ENCODE results near the gene JAKMIP1. TPM values are rescaled to one million over a fixed set of nuclear protein-coding genes. Genes with fewer than 3 reads are reported as not detected.

JAKMIP1 gene
- total and polyA plus RNA-seq, 2 experiments from 2014 or later, result not detected

GRCh38 chr4:6179362-6179761, 21.0 kb downstream of the JAKMIP1 start:
- H3F3A ChIP-seq (ENCODE audit: insufficient read depth), result no peaks in the 10 kb centered on the region
- no peaks in the 10 kb centered on the region for H3K4me1 ChIP-seq (ENCODE audit: insufficient read depth)
- no peak overlapping the region for H3K27ac ChIP-seq
- no peaks in the 10 kb centered on the region for H3K27me3 ChIP-seq (replicated peaks; ENCODE audit: insufficient read depth)
- no peaks in the 10 kb centered on the region for H4K20me1 ChIP-seq (ENCODE audit: insufficient read depth)
- in situ Hi-C loops (cut with MboI), result no loop called here
- no peaks in the 10 kb centered on the region for H3K9me2 ChIP-seq (ENCODE audit: insufficient read depth)
- no peak overlapping the region for H2AFZ ChIP-seq
- no peaks in the 10 kb centered on the region for H3K79me2 ChIP-seq (ENCODE audit: insufficient read depth)
- H3K9ac ChIP-seq, result no peak overlapping the region
- no peaks in the 10 kb centered on the region for H3K9me3 ChIP-seq (ENCODE audit: low read depth)
- H3K4me3 ChIP-seq, result no peak overlapping the region
- H3K36me3 ChIP-seq (ENCODE audit: low read depth), result no peaks in the 10 kb centered on the region
- H3K4me2 ChIP-seq (ENCODE audit: unreplicated experiment), result no peak overlapping the region
- WGBS, 2 experiments (ENCODE audit: low coverage in 1 of 2, low lambda C conversion rate in 2 of 2, missing lambda C conversion rate in 2 of 2), result 20 to 21% methylated on average over 1 of the region's 1 CpG
- no peak for DNase-seq
- TF ChIP-seq EZH2phosphoT487 (IDR thresholded peaks at IDR 0.05; ENCODE audit: insufficient read depth, low read depth) (no peak), EZH2 (IDR thresholded peaks at IDR 0.05; ENCODE audit: insufficient read depth, poor library complexity, severe bottlenecking) (no peak)

GRCh38 chr4:6178757-6179156, 21.6 kb downstream of the JAKMIP1 start:
- Histone ChIP-seq H3K9me3 (ENCODE audit: low read depth) (no peaks in the 10 kb centered on the region), H3K27me3 (replicated peaks; ENCODE audit: insufficient read depth) (no peaks in the 10 kb centered on the region), H3K9ac (no peak overlapping the region), H4K20me1 (ENCODE audit: insufficient read depth) (no peaks in the 10 kb centered on the region), H3F3A (ENCODE audit: insufficient read depth) (no peaks in the 10 kb centered on the region), H3K36me3 (ENCODE audit: low read depth) (no peaks in the 10 kb centered on the region), H3K4me3 (no peak overlapping the region), H2AFZ (no peak overlapping the region), H3K79me2 (ENCODE audit: insufficient read depth) (no peaks in the 10 kb centered on the region), H3K27ac (no peak overlapping the region), H3K9me2 (ENCODE audit: insufficient read depth) (no peaks in the 10 kb centered on the region), H3K4me2 (ENCODE audit: unreplicated experiment) (no peak overlapping the region), H3K4me1 (ENCODE audit: insufficient read depth) (no peaks in the 10 kb centered on the region)
- DNase-seq, result peak; percentile 22
- in situ Hi-C loops (cut with MboI), result no loop called here
- WGBS, 2 experiments (ENCODE audit: low coverage in 1 of 2, low lambda C conversion rate in 2 of 2, missing lambda C conversion rate in 2 of 2), result 7 to 14% methylated on average over 4 of the region's 4 CpGs
- no peak for TF ChIP-seq EZH2phosphoT487 (IDR thresholded peaks at IDR 0.05; ENCODE audit: insufficient read depth, low read depth)
- no peak for TF ChIP-seq EZH2 (IDR thresholded peaks at IDR 0.05; ENCODE audit: insufficient read depth, poor library complexity, severe bottlenecking)

DNA sequence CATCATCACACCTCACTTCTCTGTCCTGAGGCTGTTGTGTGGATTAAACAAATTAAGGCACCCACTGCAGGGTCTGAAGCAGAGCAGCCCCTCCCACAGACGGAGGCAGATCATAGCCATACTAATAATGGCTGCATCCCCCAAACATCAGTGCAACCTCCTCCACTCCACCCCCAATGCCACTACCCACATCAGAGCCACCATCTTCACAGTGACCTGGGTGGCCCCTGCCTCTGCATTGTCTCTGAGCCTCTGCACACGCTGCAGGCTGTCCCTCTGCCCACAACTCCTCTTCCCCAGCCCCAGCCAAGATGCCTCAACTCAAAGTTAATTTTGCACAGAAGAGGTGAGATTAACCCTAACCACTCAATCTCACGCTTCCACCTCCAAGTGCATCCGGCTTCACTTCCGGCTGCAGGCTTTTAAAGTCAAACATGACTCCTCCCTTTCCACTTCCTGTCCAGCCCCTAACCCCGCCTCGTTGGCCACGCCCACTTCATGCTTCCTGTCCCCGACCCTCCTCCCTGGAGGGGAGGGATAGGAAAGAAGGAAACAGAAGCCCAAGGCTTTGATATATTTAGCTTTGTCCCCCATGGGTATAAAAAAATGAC, 22.7 kb downstream of the JAKMIP1 start:
- H2AFZ ChIP-seq, result no peak overlapping the region
- WGBS, 2 experiments (ENCODE audit: low coverage in 1 of 2, low lambda C conversion rate in 2 of 2, missing lambda C conversion rate in 2 of 2), result 20 to 27% methylated on average over 8 to 9 of the region's 9 CpGs
- H3K27ac ChIP-seq, result no peak overlapping the region
- H3K27me3 ChIP-seq (replicated peaks; ENCODE audit: insufficient read depth), result no peaks in the 10 kb centered on the region
- H3K4me2 ChIP-seq (ENCODE audit: unreplicated experiment), result no peak overlapping the region
- H3K79me2 ChIP-seq (ENCODE audit: insufficient read depth), result no peaks in the 10 kb centered on the region
- in situ Hi-C loops (cut with MboI), result no loop called here
- no peak overlapping the region for H3K9ac ChIP-seq
- H3K4me3 ChIP-seq, result no peak overlapping the region
- TF ChIP-seq EZH2 (IDR thresholded peaks at IDR 0.05; ENCODE audit: insufficient read depth, poor library complexity, severe bottlenecking) (no peak), EZH2phosphoT487 (IDR thresholded peaks at IDR 0.05; ENCODE audit: insufficient read depth, low read depth) (no peak)
- no peaks in the 10 kb centered on the region for H3K9me3 ChIP-seq (ENCODE audit: low read depth)
- H3K4me1 ChIP-seq (ENCODE audit: insufficient read depth), result no peaks in the 10 kb centered on the region
- no peaks in the 10 kb centered on the region for H3K9me2 ChIP-seq (ENCODE audit: insufficient read depth)
- no peaks in the 10 kb centered on the region for H4K20me1 ChIP-seq (ENCODE audit: insufficient read depth)
- no peaks in the 10 kb centered on the region for H3F3A ChIP-seq (ENCODE audit: insufficient read depth)
- no peaks in the 10 kb centered on the region for H3K36me3 ChIP-seq (ENCODE audit: low read depth)
- no peak for DNase-seq

DNA sequence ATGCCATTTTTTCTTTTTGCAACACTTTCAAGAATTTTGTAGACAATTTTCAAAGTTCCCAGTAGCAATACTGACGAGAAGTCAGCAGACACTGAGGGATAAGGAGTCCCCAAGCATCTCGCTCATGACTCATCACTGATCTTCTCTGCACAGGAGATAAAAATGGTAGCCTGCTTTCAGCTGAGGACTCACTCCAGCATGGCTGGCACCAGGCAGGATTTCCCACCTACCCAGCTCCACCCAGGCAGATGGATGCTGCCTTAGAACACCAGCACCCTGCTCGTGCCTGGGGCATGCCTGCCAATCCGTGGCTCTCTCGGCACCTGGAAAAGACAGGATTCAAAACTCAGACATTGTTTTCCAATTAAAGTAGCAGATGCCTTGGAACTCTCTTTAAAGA, 24.9 kb downstream of the JAKMIP1 start:
- Histone ChIP-seq H3K4me1 (ENCODE audit: insufficient read depth) (no peaks in the 10 kb centered on the region), H3K4me3 (no peak overlapping the region), H3K9ac (no peak overlapping the region), H3K9me3 (ENCODE audit: low read depth) (no peaks in the 10 kb centered on the region), H3K27ac (no peak overlapping the region), H3K27me3 (replicated peaks; ENCODE audit: insufficient read depth) (no peaks in the 10 kb centered on the region), H3K36me3 (ENCODE audit: low read depth) (no peaks in the 10 kb centered on the region), H2AFZ (no peak overlapping the region), H4K20me1 (ENCODE audit: insufficient read depth) (no peaks in the 10 kb centered on the region), H3K4me2 (ENCODE audit: unreplicated experiment) (no peak overlapping the region), H3F3A (ENCODE audit: insufficient read depth) (no peaks in the 10 kb centered on the region), H3K79me2 (ENCODE audit: insufficient read depth) (no peaks in the 10 kb centered on the region), H3K9me2 (ENCODE audit: insufficient read depth) (no peaks in the 10 kb centered on the region)
- in situ Hi-C loops (cut with MboI), result no loop called here
- no peak for DNase-seq
- WGBS, 2 experiments (ENCODE audit: low coverage in 1 of 2, low lambda C conversion rate in 2 of 2, missing lambda C conversion rate in 2 of 2), result 32 to 40% methylated on average over 5 of the region's 5 CpGs
- TF ChIP-seq EZH2 (IDR thresholded peaks at IDR 0.05; ENCODE audit: insufficient read depth, poor library complexity, severe bottlenecking), result no peak
- no peak for TF ChIP-seq EZH2phosphoT487 (IDR thresholded peaks at IDR 0.05; ENCODE audit: insufficient read depth, low read depth)

- no peaks in the 10 kb centered on the region for H3K9me3 ChIP-seq (ENCODE audit: low read depth)
- H3F3A ChIP-seq (ENCODE audit: insufficient read depth), result no peaks in the 10 kb centered on the region
- no peak for DNase-seq
- no peaks in the 10 kb centered on the region for H3K9me2 ChIP-seq (ENCODE audit: insufficient read depth)
- in situ Hi-C loops (cut with MboI), result no loop called here
- H3K36me3 ChIP-seq (ENCODE audit: low read depth), result no peaks in the 10 kb centered on the region
- no peaks in the 10 kb centered on the region for H3K27me3 ChIP-seq (replicated peaks; ENCODE audit: insufficient read depth)
- no peak overlapping the region for H2AFZ ChIP-seq
- H3K4me2 ChIP-seq (ENCODE audit: unreplicated experiment), result no peak overlapping the region
- no peaks in the 10 kb centered on the region for H3K4me1 ChIP-seq (ENCODE audit: insufficient read depth)
- H3K4me3 ChIP-seq, result no peak overlapping the region
- TF ChIP-seq EZH2phosphoT487 (IDR thresholded peaks at IDR 0.05; ENCODE audit: insufficient read depth, low read depth) (no peak), EZH2 (IDR thresholded peaks at IDR 0.05; ENCODE audit: insufficient read depth, poor library complexity, severe bottlenecking) (no peak)
- no peaks in the 10 kb centered on the region for H4K20me1 ChIP-seq (ENCODE audit: insufficient read depth)
- no peaks in the 10 kb centered on the region for H3K79me2 ChIP-seq (ENCODE audit: insufficient read depth)
- WGBS, 2 experiments (ENCODE audit: low coverage in 1 of 2, low lambda C conversion rate in 2 of 2, missing lambda C conversion rate in 2 of 2), result 26 to 51% methylated on average over 3 of the region's 3 CpGs
- H3K27ac ChIP-seq, result no peak overlapping the region
- H3K9ac ChIP-seq, result no peak overlapping the region
Measured at GRCh38 chr4:6172927-6173200, 27.5 kb downstream of the JAKMIP1 start.

Measured in GM23248 (cell line).